ENCODE measurements around the gene BCR. TPM values are rescaled to one million over a fixed set of nuclear protein-coding genes. Genes with fewer than 3 reads are reported as not detected.

BCR gene
- total and polyA plus RNA-seq, 2 experiments from 2014 or later: 38.8 to 42.2 TPM

- H3K27ac ChIP-seq: peak overlapping the region; percentile 92
- no peaks in the 10 kb centered on the region for H3K36me3 ChIP-seq (replicated peaks; ENCODE audit: insufficient read depth, low read depth)
- no peak for DNase-seq (ENCODE audit: low spot score)
- H3K4me1 ChIP-seq (ENCODE audit: insufficient read depth): peaks cover 56% of the 10 kb centered on the region
- peaks cover 39% of the 10 kb centered on the region for H4K20me1 ChIP-seq (ENCODE audit: insufficient read depth, poor library complexity, severe bottlenecking)
- no peak overlapping the region for H2AFZ ChIP-seq
- no peaks in the 10 kb centered on the region for H3K9me3 ChIP-seq (ENCODE audit: low read depth)
- H3K79me2 ChIP-seq: peaks cover 91% of the 10 kb centered on the region
- TF ChIP-seq, protein P1, sequence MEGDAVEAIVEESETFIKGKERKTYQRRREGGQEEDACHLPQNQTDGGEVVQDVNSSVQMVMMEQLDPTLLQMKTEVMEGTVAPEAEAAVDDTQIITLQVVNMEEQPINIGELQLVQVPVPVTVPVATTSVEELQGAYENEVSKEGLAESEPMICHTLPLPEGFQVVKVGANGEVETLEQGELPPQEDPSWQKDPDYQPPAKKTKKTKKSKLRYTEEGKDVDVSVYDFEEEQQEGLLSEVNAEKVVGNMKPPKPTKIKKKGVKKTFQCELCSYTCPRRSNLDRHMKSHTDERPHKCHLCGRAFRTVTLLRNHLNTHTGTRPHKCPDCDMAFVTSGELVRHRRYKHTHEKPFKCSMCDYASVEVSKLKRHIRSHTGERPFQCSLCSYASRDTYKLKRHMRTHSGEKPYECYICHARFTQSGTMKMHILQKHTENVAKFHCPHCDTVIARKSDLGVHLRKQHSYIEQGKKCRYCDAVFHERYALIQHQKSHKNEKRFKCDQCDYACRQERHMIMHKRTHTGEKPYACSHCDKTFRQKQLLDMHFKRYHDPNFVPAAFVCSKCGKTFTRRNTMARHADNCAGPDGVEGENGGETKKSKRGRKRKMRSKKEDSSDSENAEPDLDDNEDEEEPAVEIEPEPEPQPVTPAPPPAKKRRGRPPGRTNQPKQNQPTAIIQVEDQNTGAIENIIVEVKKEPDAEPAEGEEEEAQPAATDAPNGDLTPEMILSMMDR (IDR thresholded peaks at IDR 0.05; ENCODE audit: poor library complexity): no peak
- TF ChIP-seq EZH2 (IDR thresholded peaks at IDR 0.05; ENCODE audit: borderline replicate concordance) (no peak), EZH2phosphoT487 (IDR thresholded peaks at IDR 0.05; ENCODE audit: low read depth, severe bottlenecking, unreplicated experiment) (no peak)
- 45% methylated on average over 8 of the region's 8 CpGs for WGBS (ENCODE audit: low lambda C conversion rate, missing lambda C conversion rate)
- peak overlapping the region; percentile 61 for H3K4me2 ChIP-seq
- no peaks in the 10 kb centered on the region for H3K9me2 ChIP-seq (replicated peaks; ENCODE audit: insufficient read depth)
- H3K27me3 ChIP-seq: no peaks in the 10 kb centered on the region
- H3K4me3 ChIP-seq: no peak overlapping the region
Measured at GRCh38 chr22:23241562-23242472, 61.5 kb downstream of the BCR start.

- H3K4me2 ChIP-seq: peak overlapping the region; percentile 61
- no peaks in the 10 kb centered on the region for H3K27me3 ChIP-seq
- TF ChIP-seq EZH2 (IDR thresholded peaks at IDR 0.05; ENCODE audit: borderline replicate concordance) (no peak), EZH2phosphoT487 (IDR thresholded peaks at IDR 0.05; ENCODE audit: low read depth, severe bottlenecking, unreplicated experiment) (no peak)
- TF ChIP-seq, protein P1 (IDR thresholded peaks at IDR 0.05; ENCODE audit: poor library complexity): no peak
- peaks cover 91% of the 10 kb centered on the region for H3K79me2 ChIP-seq
- H3K9me2 ChIP-seq (replicated peaks; ENCODE audit: insufficient read depth): no peaks in the 10 kb centered on the region
- no peak overlapping the region for H2AFZ ChIP-seq
- peak overlapping the region; percentile 92 for H3K27ac ChIP-seq
- peaks cover 36% of the 10 kb centered on the region for H4K20me1 ChIP-seq (ENCODE audit: insufficient read depth, poor library complexity, severe bottlenecking)
- no peak overlapping the region for H3K4me3 ChIP-seq
- H3K4me1 ChIP-seq (ENCODE audit: insufficient read depth): peaks cover 59% of the 10 kb centered on the region
- no peaks in the 10 kb centered on the region for H3K9me3 ChIP-seq (ENCODE audit: low read depth)
- H3K36me3 ChIP-seq (replicated peaks; ENCODE audit: insufficient read depth, low read depth): no peaks in the 10 kb centered on the region
- peak; percentile 53 for DNase-seq (ENCODE audit: low spot score)
- 21% methylated on average over 10 of the region's 10 CpGs for WGBS (ENCODE audit: low lambda C conversion rate, missing lambda C conversion rate)
Measured at GRCh38 chr22:23242473-23243001, 62.2 kb downstream of the BCR start.

DNA sequence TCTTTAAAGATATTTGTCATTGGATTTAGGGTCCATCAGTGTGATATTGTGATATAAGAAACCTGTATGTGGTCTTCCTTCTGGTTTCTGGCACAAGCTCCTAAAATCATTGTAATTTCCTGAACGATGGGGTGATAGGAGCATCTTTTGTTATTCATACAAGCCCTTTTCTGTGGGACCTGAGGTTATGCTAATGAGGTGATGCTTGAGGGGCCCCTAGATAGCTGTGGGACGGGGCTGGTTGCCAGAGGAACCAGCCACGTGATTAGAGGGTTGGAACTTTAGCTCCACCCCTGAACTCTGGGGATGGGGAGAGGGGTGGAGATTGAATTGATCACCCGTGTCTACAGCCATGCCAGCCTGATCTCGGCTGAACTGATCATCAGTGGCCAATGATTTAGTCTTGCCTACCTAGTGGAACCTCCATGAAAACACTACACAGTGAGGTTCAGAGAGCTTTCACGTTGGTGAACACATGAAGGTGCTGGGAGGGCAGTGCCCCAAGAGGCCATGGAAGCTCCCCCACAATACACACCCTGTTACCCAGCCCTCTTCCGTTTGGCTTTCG, 62.8 kb downstream of the BCR start:
- DNase-seq (ENCODE audit: low spot score): peak; percentile 54
- Histone ChIP-seq H3K27ac (peak overlapping the region; percentile 92), H3K79me2 (peaks cover 91% of the 10 kb centered on the region), H3K36me3 (replicated peaks; ENCODE audit: insufficient read depth, low read depth) (no peaks in the 10 kb centered on the region), H3K4me2 (peak overlapping the region; percentile 61), H3K27me3 (no peaks in the 10 kb centered on the region), H3K4me3 (no peak overlapping the region), H3K9me2 (replicated peaks; ENCODE audit: insufficient read depth) (no peaks in the 10 kb centered on the region), H3K4me1 (ENCODE audit: insufficient read depth) (peaks cover 58% of the 10 kb centered on the region), H2AFZ (no peak overlapping the region), H3K9me3 (ENCODE audit: low read depth) (no peaks in the 10 kb centered on the region), H4K20me1 (ENCODE audit: insufficient read depth, poor library complexity, severe bottlenecking) (peaks cover 33% of the 10 kb centered on the region)
- 34% methylated on average over 8 of the region's 8 CpGs for WGBS (ENCODE audit: low lambda C conversion rate, missing lambda C conversion rate)
- no peak for TF ChIP-seq EZH2 (IDR thresholded peaks at IDR 0.05; ENCODE audit: borderline replicate concordance)
- no peak for TF ChIP-seq EZH2phosphoT487 (IDR thresholded peaks at IDR 0.05; ENCODE audit: low read depth, severe bottlenecking, unreplicated experiment)
- TF ChIP-seq, protein P1 (IDR thresholded peaks at IDR 0.05; ENCODE audit: poor library complexity): no peak

All from hepatocyte (in vitro differentiated cells).